Muscle of leg (tissue), 16 donors: ENCODE measurements around the gene SPDYE11. TPM values are rescaled to one million over a fixed set of nuclear protein-coding genes. Genes with fewer than 3 reads are reported as not detected.
"Not testable (repeated sequence)": the region's sequence is repeated elsewhere in the genome, so short reads cannot be mapped to it uniquely, and the experiment has no call there.

Source experiments
- DNase-seq: peaks from one replicate; pipeline ENCODE4 v3.0.0; 2013
- H3K27ac ChIP-seq: one replicate; pipeline ENCODE4 v1.5.1; 2013; ENCODE audit warnings: mild to moderate bottlenecking, low read length, control low read depth
- H3K27me3 ChIP-seq: one replicate; pipeline ENCODE4 v1.6.1; 2013; ENCODE audit warnings: low read length; ENCODE audit not compliant: control insufficient read depth, insufficient read depth
- H3K36me3 ChIP-seq: one replicate; pipeline ENCODE4 v1.6.1; 2013; ENCODE audit warnings: low read length; ENCODE audit not compliant: control insufficient read depth, insufficient read depth
- H3K4me1 ChIP-seq: one replicate; pipeline ENCODE4 v1.6.1; 2013; ENCODE audit warnings: low read length; ENCODE audit not compliant: control insufficient read depth, insufficient read depth
- H3K4me3 ChIP-seq: one replicate; pipeline ENCODE4 v1.5.1; 2013; ENCODE audit warnings: low read length, control low read depth
- H3K9me3 ChIP-seq: replicated peaks from 2 replicates; pipeline ENCODE4 v1.6.1; 2013; ENCODE audit warnings: low read depth, low read length; ENCODE audit not compliant: control insufficient read depth
- WGBS: methylation state at CpG from one replicate; pipeline ENCODE4 v1.1.5; 2013; ENCODE audit warnings: missing lambda C conversion rate; ENCODE audit not compliant: insufficient coverage; 5-methylcytosine and 5-hydroxymethylcytosine counted together
- long read RNA-seq, 11 donors: transcript quantifications; one replicate each; lab custom pipeline, GENCODE V29; 2026
- polyA plus RNA-seq, 8 donors: library from polyadenylated mRNA; unstranded; fragments of 120-200 nt; gene quantifications; one replicate each; pipeline versions ENCODE4 v1.2.1 to v1.2.3, GENCODE V29; 2013; ENCODE audit warnings: inconsistent platforms in 1 of 8, low replicate concordance in 1 of 8; ENCODE audit not compliant: insufficient read length in 8 of 8, insufficient read depth in 1 of 8
- total RNA-seq: library from RNA; stranded (reverse); fragments of 120-200 nt; gene quantifications from one replicate; pipeline ENCODE4 v1.2.4, GENCODE V29; 2013

The SPDYE11 gene, protein sequence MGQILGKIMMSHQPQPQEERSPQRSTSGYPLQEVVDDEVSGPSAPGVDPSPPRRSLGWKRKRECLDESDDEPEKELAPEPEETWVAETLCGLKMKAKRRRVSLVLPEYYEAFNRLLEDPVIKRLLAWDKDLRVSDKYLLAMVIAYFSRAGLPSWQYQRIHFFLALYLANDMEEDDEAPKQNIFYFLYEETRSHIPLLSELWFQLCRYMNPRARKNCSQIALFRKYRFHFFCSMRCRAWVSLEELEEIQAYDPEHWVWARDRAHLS
- total RNA-seq (0.04 TPM), polyA plus RNA-seq (1 to 10 TPM in 1 of 8 donors, under 1 TPM in 7; 0.10 to 1.2 (median 0.27) TPM)
- long read RNA-seq, donor 1 = 0 reads
- long read RNA-seq, donor 2 = 0 reads
- long read RNA-seq, donor 3 = 0 reads
- long read RNA-seq, donor 4 = 0 reads
- long read RNA-seq, donor 5 = 0 reads
- long read RNA-seq, donor 6 = 0 reads
- long read RNA-seq, donor 7 = 0 reads
- long read RNA-seq, donor 8 = 0 reads
- long read RNA-seq, donor 9 = 0 reads
- long read RNA-seq, donor 10 = 0 reads
- long read RNA-seq, donor 11 = 0 reads

DNA sequence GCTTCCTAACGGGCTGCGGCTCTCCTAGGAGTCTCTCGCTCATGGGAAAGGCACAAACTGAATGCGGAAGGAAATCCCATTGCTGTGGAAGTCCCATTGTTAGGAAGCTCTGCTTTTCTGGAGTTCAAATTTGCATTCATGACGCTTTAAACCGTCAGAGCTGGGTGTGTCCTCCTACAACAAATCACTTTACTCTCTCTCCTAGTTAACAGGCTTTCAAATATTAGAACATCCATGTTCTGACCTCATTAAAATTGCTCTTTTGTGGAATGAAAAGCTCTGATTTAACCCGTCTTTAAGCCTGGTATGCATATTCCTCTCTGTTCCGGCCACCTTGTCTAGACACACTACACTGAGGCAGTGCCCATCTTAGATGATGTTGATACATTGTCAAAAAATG lies at the start of gene SPDYE11:
SPDYE11 (minus strand) TSS at position 101 of the 400 bp plus-strand sequence. CDS start 1,800 bp downstream, outside the sequence.
- not testable (repeated sequence) for H3K27ac ChIP-seq, H3K27me3 ChIP-seq, DNase-seq, H3K4me1 ChIP-seq, H3K36me3 ChIP-seq, H3K9me3 ChIP-seq, H3K4me3 ChIP-seq
- WGBS = no CpG with 5 or more reads among the region's 8 CpGs

DNA sequence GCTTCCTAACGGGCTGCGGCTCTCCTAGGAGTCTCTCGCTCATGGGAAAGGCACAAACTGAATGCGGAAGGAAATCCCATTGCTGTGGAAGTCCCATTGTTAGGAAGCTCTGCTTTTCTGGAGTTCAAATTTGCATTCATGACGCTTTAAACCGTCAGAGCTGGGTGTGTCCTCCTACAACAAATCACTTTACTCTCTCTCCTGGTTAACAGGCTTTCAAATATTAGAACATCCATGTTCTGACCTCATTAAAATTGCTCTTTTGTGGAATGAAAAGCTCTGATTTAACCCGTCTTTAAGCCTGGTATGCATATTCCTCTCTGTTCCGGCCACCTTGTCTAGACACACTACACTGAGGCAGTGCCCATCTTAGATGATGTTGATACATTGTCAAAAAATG lies 28.2 kb upstream of the SPDYE11 start, which contains the start of gene SPDYE9:
SPDYE9 (minus strand) TSS at position 101 of the 400 bp plus-strand sequence. CDS start 1,800 bp downstream, outside the sequence.
- not testable (repeated sequence) for H3K4me3 ChIP-seq, DNase-seq, H3K4me1 ChIP-seq, H3K27me3 ChIP-seq, H3K36me3 ChIP-seq, H3K9me3 ChIP-seq, H3K27ac ChIP-seq
- no CpG with 5 or more reads among the region's 8 CpGs for WGBS

DNA sequence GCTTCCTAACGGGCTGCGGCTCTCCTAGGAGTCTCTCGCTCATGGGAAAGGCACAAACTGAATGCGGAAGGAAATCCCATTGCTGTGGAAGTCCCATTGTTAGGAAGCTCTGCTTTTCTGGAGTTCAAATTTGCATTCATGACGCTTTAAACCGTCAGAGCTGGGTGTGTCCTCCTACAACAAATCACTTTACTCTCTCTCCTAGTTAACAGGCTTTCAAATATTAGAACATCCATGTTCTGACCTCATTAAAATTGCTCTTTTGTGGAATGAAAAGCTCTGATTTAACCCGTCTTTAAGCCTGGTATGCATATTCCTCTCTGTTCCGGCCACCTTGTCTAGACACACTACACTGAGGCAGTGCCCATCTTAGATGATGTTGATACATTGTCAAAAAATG lies 28.0 kb downstream of the SPDYE11 start, which contains the start of gene SPDYE8:
SPDYE8 (minus strand) TSS at position 101 of the 400 bp plus-strand sequence. CDS start 1,800 bp downstream, outside the sequence.
- H3K4me1 ChIP-seq, H3K4me3 ChIP-seq, H3K9me3 ChIP-seq, H3K27me3 ChIP-seq, H3K27ac ChIP-seq, DNase-seq, H3K36me3 ChIP-seq: not testable (repeated sequence)
- WGBS = no CpG with 5 or more reads among the region's 8 CpGs

- DNase-seq, H3K4me1 ChIP-seq, H3K36me3 ChIP-seq, H3K27me3 ChIP-seq, H3K27ac ChIP-seq, H3K9me3 ChIP-seq: not testable (repeated sequence)
- peak overlapping the region; percentile 13 for H3K4me3 ChIP-seq
- WGBS = 13% methylated on average over 6 of the region's 10 CpGs
Measured at GRCh38 chr7:73006491-73006890, 51.2 kb downstream of the SPDYE11 start.

GRCh38 chr7:73005693-73006447 lies 51.8 kb downstream of the SPDYE11 start:
- WGBS = 0% methylated on average over 19 of the region's 66 CpGs
- H3K27ac ChIP-seq = peak overlapping the region; percentile 80
- not testable (repeated sequence) for H3K9me3 ChIP-seq

DNA sequence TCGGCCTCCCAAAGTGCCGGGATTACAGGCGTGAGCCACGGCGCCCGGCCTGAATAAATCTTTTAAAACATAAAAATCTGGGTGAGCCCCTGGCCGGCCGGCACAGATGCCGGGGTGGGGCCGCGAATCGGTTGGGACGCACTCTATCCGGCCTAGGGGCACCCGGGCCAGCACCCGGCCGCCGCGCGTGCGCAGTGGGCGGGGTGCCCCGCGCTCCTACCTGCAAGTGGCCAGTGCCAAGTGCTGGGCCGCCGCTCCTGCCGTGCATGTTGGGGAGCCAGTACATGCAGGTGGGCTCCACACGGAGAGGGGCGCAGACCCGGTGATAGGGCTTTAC lies 52.4 kb downstream of the SPDYE11 start:
- H3K36me3 ChIP-seq, DNase-seq, H3K9me3 ChIP-seq, H3K27me3 ChIP-seq, H3K4me1 ChIP-seq: not testable (repeated sequence)
- peak overlapping the region; percentile 80 for H3K27ac ChIP-seq
- H3K4me3 ChIP-seq = peak overlapping the region; percentile 53
- no CpG with 5 or more reads among the region's 30 CpGs for WGBS

More at GRCh38 chr7:73005693-73006447, 51.8 kb downstream of the SPDYE11 start:
- H3K4me1 ChIP-seq, H3K27me3 ChIP-seq, H3K36me3 ChIP-seq: not testable (repeated sequence)
- H3K4me3 ChIP-seq = peak overlapping the region; percentile 53
- DNase-seq = peak; percentile 91

DNA sequence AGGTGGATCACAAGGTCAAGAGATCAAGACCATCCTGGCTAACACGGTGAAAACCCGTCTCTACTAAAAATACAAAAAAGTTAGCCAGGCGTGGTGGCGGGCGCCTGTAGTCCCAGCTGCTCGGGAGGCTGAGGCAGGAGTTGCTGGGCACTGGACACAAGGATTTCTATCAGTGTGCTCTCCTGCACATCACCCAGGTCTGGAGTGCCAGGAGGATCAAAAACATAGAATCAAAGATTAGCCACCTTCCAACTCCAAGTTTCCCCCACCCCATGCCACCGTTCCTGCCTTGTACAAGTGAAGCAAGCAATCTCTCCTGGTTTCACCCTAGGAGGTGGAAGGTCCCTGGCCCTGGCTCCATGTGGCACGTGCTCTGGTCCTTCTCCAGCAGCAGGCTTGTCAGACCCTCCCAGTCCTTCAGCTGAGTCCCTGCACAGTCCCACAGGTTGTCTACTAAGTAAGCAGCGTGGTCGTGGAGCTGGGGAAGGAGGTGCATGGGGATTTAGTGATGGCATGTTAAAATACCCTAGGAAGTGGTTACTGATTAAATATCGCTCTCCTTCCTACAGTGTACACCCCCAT lies 59.7 kb downstream of the SPDYE11 start:
- H3K27me3 ChIP-seq, H3K27ac ChIP-seq, H3K4me1 ChIP-seq, H3K36me3 ChIP-seq, H3K4me3 ChIP-seq, H3K9me3 ChIP-seq, DNase-seq: not testable (repeated sequence)
- no CpG with 5 or more reads among the region's 11 CpGs for WGBS

Other genes with a start within 250 kb of the SPDYE11 start
- gene TYW1B, start 229.7 kb downstream of the SPDYE11 start, total RNA-seq = 10.3 TPM
- 1 to 10 TPM; 3.0 to 6.0 (median 4.5) TPM for gene TYW1B, start 229.7 kb downstream of the SPDYE11 start, polyA plus RNA-seq
- gene POM121, start 132.8 kb downstream of the SPDYE11 start, total RNA-seq = 6.3 TPM
- gene POM121, start 132.8 kb downstream of the SPDYE11 start, polyA plus RNA-seq = 10 to 100 TPM; 25.5 to 38.8 (median 31.8) TPM
- gene TRIM74, start 88.4 kb downstream of the SPDYE11 start, total RNA-seq = 0.49 TPM
- 1 to 10 TPM in 1 of 8 donors, under 1 TPM in 4, not detected in 3; 0.62 to 1.1 (median 0.88) TPM for gene TRIM74, start 88.4 kb downstream of the SPDYE11 start, polyA plus RNA-seq
- gene SPDYE8, start 28.1 kb downstream of the SPDYE11 start, total RNA-seq = 0.09 TPM
- gene SPDYE8, start 28.1 kb downstream of the SPDYE11 start, polyA plus RNA-seq = under 1 TPM; 0.08 to 0.55 (median 0.16) TPM
- gene SPDYE9, start 28.1 kb upstream of the SPDYE11 start, total RNA-seq = 0.04 TPM
- 1 to 10 TPM in 1 of 8 donors, under 1 TPM in 7; 0.10 to 1.2 (median 0.23) TPM for gene SPDYE9, start 28.1 kb upstream of the SPDYE11 start, polyA plus RNA-seq